Uterine smooth muscle cell (primary cell): Measurements from ENCODE around the gene RPRD2. TPM values are rescaled to one million over a fixed set of nuclear protein-coding genes. Genes with fewer than 3 reads are reported as not detected.

Source experiments
- total RNA-seq: library from RNA; depleted of rRNA; stranded (reverse); fragments of >200 nt; gene quantifications from 2 replicates; pipeline ENCODE4 v1.2.3, GENCODE V29; 2014

RPRD2 gene
- total RNA-seq, result 6.9 and 8.2 TPM in 2 replicates

GRCh38 chr1:150363426-150364230, at the start of gene RPRD2:
RPRD2 (plus strand) TSS chr1:150364147; CDS start chr1:150364715, 568 bp downstream.

DNA sequence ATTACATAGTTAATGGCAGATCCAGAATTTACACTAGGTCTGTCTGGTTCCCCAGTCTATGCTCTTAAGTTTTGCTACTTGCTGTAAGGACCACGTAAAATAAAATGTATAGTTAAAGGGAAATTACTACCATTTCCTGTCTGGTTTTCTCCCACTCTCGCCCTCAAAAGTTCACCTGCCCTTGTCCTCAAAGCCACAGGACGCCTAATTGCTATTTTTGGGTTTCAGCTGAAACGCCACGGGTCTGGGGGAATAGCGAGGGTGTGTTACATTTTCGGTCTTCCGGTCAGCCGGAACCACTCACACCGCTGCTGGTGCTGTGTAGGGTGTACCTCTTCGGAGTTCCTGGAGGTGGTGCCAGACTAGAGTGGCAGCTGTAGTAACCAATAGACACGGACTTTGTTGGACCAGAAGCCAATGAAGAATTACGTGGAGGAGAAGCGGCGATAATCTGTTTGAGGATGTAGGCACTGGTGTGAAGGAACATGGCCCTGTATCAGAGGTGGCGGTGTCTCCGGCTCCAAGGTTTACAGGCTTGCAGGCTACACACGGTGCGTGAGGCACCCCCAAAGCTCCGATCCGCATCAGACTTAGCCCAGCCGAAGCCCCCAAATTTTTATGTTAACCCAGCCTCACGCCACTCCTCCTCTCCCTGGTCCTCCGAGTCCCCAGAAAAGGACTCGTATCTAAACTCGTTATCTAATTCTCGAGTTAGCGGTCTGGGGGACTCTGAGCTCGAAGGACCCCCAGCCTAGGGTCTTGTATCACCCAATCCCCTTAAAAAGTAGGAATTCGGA, 123.2 kb downstream of the RPRD2 start, which contains the start of gene TARS2:
TARS2 (plus strand) TSS at position 454 of the 797 bp plus-strand sequence; CDS start at position 486, 32 bp downstream.

GRCh38 chr1:150507912-150508864, 144.2 kb downstream of the RPRD2 start, which contains the start of gene ECM1:
ECM1 (plus strand) TSS chr1:150508109; CDS start chr1:150508210, 101 bp downstream.

GRCh38 chr1:150515328-150516049, 151.5 kb downstream of the RPRD2 start, which contains the start of gene FALEC:
FALEC (plus strand) TSS chr1:150515752.

Other genes starting within 250 kb of the RPRD2 start
- 66.5 and 69.4 TPM in 2 replicates for gene PLEKHO1, start 214.2 kb upstream of the RPRD2 start, total RNA-seq
- gene ANP32E, start 128.0 kb upstream of the RPRD2 start, total RNA-seq, result 30.7 and 59.3 TPM in 2 replicates
- gene CA14, start 106.4 kb upstream of the RPRD2 start, total RNA-seq, result 0.11 TPM in 1 of 2 replicates, not detected in the other
- 84.4 and 94.4 TPM in 2 replicates for gene APH1A, start 95.1 kb upstream of the RPRD2 start, total RNA-seq
- gene C1orf54, start 91.4 kb upstream of the RPRD2 start, total RNA-seq, result 10.3 and 20.5 TPM in 2 replicates
- gene CIART, start 81.6 kb upstream of the RPRD2 start, total RNA-seq, result 8.0 and 12.4 TPM in 2 replicates
- gene MRPS21, start 70.3 kb upstream of the RPRD2 start, total RNA-seq, result 51.4 and 56.4 TPM in 2 replicates
- 44.5 and 58.0 TPM in 2 replicates for gene PRPF3, start 42.6 kb upstream of the RPRD2 start, total RNA-seq
- 14.4 and 19.7 TPM in 2 replicates for gene TARS2, start 123.3 kb downstream of the RPRD2 start, total RNA-seq
- 9.1 and 9.5 TPM in 2 replicates for gene ECM1, start 144.0 kb downstream of the RPRD2 start, total RNA-seq
- gene FALEC, start 151.6 kb downstream of the RPRD2 start, total RNA-seq, result 0.25 and 0.77 TPM in 2 replicates
- gene ADAMTSL4, start 185.3 kb downstream of the RPRD2 start, total RNA-seq, result 2.1 and 2.9 TPM in 2 replicates
- 296 and 333 TPM in 2 replicates for gene MCL1, start 215.5 kb downstream of the RPRD2 start, total RNA-seq